ENCODE results near the gene LILRB5.
"Not testable (repeated sequence)": the region's sequence is repeated elsewhere in the genome, so short reads cannot be mapped to it uniquely, and the experiment has no call there.

Gene LILRB5

GRCh38 chr19:54245936-54246335, 11.1 kb downstream of the LILRB5 start:
- TF ChIP-seq CTCF (conservative IDR thresholded peaks at IDR 0.05; ENCODE audit: low read depth, low read length): no peak
- no peak for DNase-seq (ENCODE audit: low read depth)
- H3K4me3 ChIP-seq (ENCODE audit: low read depth, low read length): no peak overlapping the region

GRCh38 chr19:54243809-54244208, 13.3 kb downstream of the LILRB5 start:
- not testable (repeated sequence) for H3K4me3 ChIP-seq (ENCODE audit: low read depth, low read length); DNase-seq (ENCODE audit: low read depth)

- DNase-seq (ENCODE audit: low read depth); H3K4me3 ChIP-seq (ENCODE audit: low read depth, low read length): not testable (repeated sequence)
Observed at GRCh38 chr19:54242646-54243045, 14.4 kb downstream of the LILRB5 start, which contains the start of gene LILRA6. Gene LILRA6 (minus strand): TSS chr19:54242790.

GRCh38 chr19:54242234-54242633, 14.8 kb downstream of the LILRB5 start:
- not testable (repeated sequence) for H3K4me3 ChIP-seq (ENCODE audit: low read depth, low read length); DNase-seq (ENCODE audit: low read depth)

GRCh38 chr19:54240372-54241336, 16.4 kb downstream of the LILRB5 start:
- not testable (repeated sequence) for H3K4me3 ChIP-seq (ENCODE audit: low read depth, low read length); DNase-seq (ENCODE audit: low read depth)

- H3K4me3 ChIP-seq (ENCODE audit: low read depth, low read length); DNase-seq (ENCODE audit: low read depth): not testable (repeated sequence)
Observed at GRCh38 chr19:54239491-54240371, 17.3 kb downstream of the LILRB5 start.

GRCh38 chr19:54233941-54234340, 23.1 kb downstream of the LILRB5 start:
- DNase-seq (ENCODE audit: low read depth): no peak
- no peak for TF ChIP-seq CTCF (conservative IDR thresholded peaks at IDR 0.05; ENCODE audit: low read depth, low read length)
- H3K4me3 ChIP-seq (ENCODE audit: low read depth, low read length): no peak overlapping the region

GRCh38 chr19:54231077-54231931, 25.8 kb downstream of the LILRB5 start:
- peak; percentile 94 for TF ChIP-seq CTCF (conservative IDR thresholded peaks at IDR 0.05; ENCODE audit: low read depth, low read length)
- no peak overlapping the region for H3K4me3 ChIP-seq (ENCODE audit: low read depth, low read length)

GRCh38 chr19:54230031-54230430, 27.0 kb downstream of the LILRB5 start:
- no peak overlapping the region for H3K4me3 ChIP-seq (ENCODE audit: low read depth, low read length)
- no peak for DNase-seq (ENCODE audit: low read depth)
- no peak for TF ChIP-seq CTCF (conservative IDR thresholded peaks at IDR 0.05; ENCODE audit: low read depth, low read length)

More at GRCh38 chr19:54231077-54231931, 25.8 kb downstream of the LILRB5 start:
- peak; percentile 85 for DNase-seq (ENCODE audit: low read depth)
